Tibial nerve (tissue), 4 donors: ENCODE results near the gene PLXDC2. TPM values are rescaled to one million over a fixed set of nuclear protein-coding genes. Genes with fewer than 3 reads are reported as not detected.

Experiments used
- DNase-seq, 2 donors: peaks; one replicate each; pipeline ENCODE4 v3.0.0-alpha.2; 2019; ENCODE audit warnings: low spot score in 2 of 2
- H3K27ac ChIP-seq, 4 donors: fragments of 200-600 bp; sonication (generic) in 3 of 4; one replicate each; pipeline ENCODE4 v1.5.1; 2017 to 2019; ENCODE audit warnings: mild to moderate bottlenecking in 1 of 4
- H3K27me3 ChIP-seq, 2 donors: fragments of 200-600 bp; sonication (generic) in 1 of 2; one replicate each; pipeline versions ENCODE4 v1.5.1 to v1.6.0; 2017 to 2019
- H3K36me3 ChIP-seq, 3 donors: fragments of 200-600 bp; sonication (generic); one replicate each; pipeline ENCODE4 v1.5.1; 2018 to 2019
- H3K4me1 ChIP-seq, 4 donors: fragments of 200-600 bp; sonication (generic) in 3 of 4; one replicate each; pipeline ENCODE4 v1.5.1; 2017 to 2019
- H3K4me3 ChIP-seq, 4 donors: fragments of 200-600 bp; sonication (generic) in 3 of 4; one replicate each; pipeline ENCODE4 v1.5.1; 2017 to 2019; ENCODE audit warnings: mild to moderate bottlenecking in 1 of 4, moderate library complexity in 1 of 4
- H3K9me3 ChIP-seq, 4 donors: fragments of 200-600 bp; sonication (generic) in 3 of 4; one replicate each; pipeline ENCODE4 v1.5.1; 2017 to 2019
- EP300 ChIP-seq, 2 donors: sonication (generic); formaldehyde crosslinking; IDR thresholded peaks; one replicate each; pipeline ENCODE4 v1.6.1; 2017; ENCODE audit warnings: antibody characterized with exemption in 2 of 2, mild to moderate bottlenecking in 1 of 2
- POLR2A ChIP-seq, 2 donors: fragments of 450-650 bp; IDR thresholded peaks; one replicate each; pipeline ENCODE4 v1.6.1; 2017; ENCODE audit warnings: antibody characterized with exemption in 2 of 2, mild to moderate bottlenecking in 2 of 2, moderate library complexity in 2 of 2
- WGBS, 2 donors: methylation state at CpG; one replicate each; pipeline ENCODE4 v1.1.5; 2018; 5-methylcytosine and 5-hydroxymethylcytosine counted together
- total RNA-seq, 4 donors: library from RNA; depleted of rRNA; stranded (reverse); fragments of >200 nt; gene quantifications; one replicate each; pipeline ENCODE4 v1.1.0, GENCODE V29; 2016
- TF ChIP-seq, protein P1 (sequence below), 5 experiments: fragments of 200-600 bp in 3 of 5; fragments of 450-650 bp in 2 of 5; sonication (generic) in 3 of 5; IDR thresholded peaks; one replicate each; pipeline ENCODE4 v1.5.1; 2016 to 2019; ENCODE audit warnings: antibody characterized with exemption in 5 of 5, mild to moderate bottlenecking in 3 of 5, moderate library complexity in 2 of 5

The PLXDC2 gene
- total RNA-seq, 4 donors from 2014 or later: 55.2 to 79.2 (median 74.5) TPM

GRCh38 chr10:19800161-19800560 lies 16.1 kb upstream of the PLXDC2 start:
- peaks cover 0 to 5% (median 0%) of the 10 kb centered on the region in 3 donors for H3K36me3 ChIP-seq
- TF ChIP-seq EP300 (IDR thresholded peaks at IDR 0.05) (no peak), POLR2A (IDR thresholded peaks at IDR 0.05) (no peak)
- TF ChIP-seq, protein P1, sequence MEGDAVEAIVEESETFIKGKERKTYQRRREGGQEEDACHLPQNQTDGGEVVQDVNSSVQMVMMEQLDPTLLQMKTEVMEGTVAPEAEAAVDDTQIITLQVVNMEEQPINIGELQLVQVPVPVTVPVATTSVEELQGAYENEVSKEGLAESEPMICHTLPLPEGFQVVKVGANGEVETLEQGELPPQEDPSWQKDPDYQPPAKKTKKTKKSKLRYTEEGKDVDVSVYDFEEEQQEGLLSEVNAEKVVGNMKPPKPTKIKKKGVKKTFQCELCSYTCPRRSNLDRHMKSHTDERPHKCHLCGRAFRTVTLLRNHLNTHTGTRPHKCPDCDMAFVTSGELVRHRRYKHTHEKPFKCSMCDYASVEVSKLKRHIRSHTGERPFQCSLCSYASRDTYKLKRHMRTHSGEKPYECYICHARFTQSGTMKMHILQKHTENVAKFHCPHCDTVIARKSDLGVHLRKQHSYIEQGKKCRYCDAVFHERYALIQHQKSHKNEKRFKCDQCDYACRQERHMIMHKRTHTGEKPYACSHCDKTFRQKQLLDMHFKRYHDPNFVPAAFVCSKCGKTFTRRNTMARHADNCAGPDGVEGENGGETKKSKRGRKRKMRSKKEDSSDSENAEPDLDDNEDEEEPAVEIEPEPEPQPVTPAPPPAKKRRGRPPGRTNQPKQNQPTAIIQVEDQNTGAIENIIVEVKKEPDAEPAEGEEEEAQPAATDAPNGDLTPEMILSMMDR (IDR thresholded peaks at IDR 0.05): no peak
- no peak for DNase-seq
- 81 to 85% methylated on average over 3 of the region's 3 CpGs for WGBS, 2 donors
- H3K27me3 ChIP-seq: no peaks in the 10 kb centered on the region
- no peak overlapping the region for H3K27ac ChIP-seq
- peaks cover 0 to 7% (median 0%) of the 10 kb centered on the region in 4 donors for H3K9me3 ChIP-seq
- no peak overlapping the region for H3K4me3 ChIP-seq
- no peaks in the 10 kb centered on the region for H3K4me1 ChIP-seq

DNA sequence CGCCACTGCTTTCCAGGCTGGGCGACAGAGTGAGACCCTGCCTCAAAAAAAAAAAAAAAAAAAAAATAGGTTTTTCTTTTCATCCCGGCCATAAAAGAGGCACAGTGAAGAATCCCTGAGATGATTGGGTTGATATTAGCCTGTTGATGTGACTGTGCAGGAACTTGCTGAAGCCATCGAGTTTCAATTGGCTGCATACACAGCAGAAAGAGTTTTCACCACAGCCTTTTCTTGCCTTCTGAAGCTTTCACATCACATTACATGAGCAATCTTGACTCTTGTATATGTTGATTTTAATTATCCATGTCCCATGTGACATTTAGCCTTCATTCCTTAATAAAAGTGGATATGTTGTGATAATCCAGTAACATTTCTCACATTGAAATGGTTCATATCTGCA lies 14.9 kb upstream of the PLXDC2 start:
- TF ChIP-seq POLR2A (IDR thresholded peaks at IDR 0.05): no peak
- no peak for TF ChIP-seq EP300 (IDR thresholded peaks at IDR 0.05)
- TF ChIP-seq, protein P1 (IDR thresholded peaks at IDR 0.05): no peak
- Histone ChIP-seq H3K9me3 (peaks cover 0 to 7% (median 0%) of the 10 kb centered on the region in 4 donors), H3K36me3 (peaks cover 0 to 5% (median 0%) of the 10 kb centered on the region in 3 donors), H3K4me1 (no peaks in the 10 kb centered on the region), H3K27ac (no peak overlapping the region), H3K27me3 (no peaks in the 10 kb centered on the region), H3K4me3 (no peak overlapping the region)
- WGBS, 2 donors: 81 to 94% methylated on average over 4 of the region's 4 CpGs
- no peak for DNase-seq

- Histone ChIP-seq H3K27me3 (no peaks in the 10 kb centered on the region), H3K9me3 (peaks cover 0 to 7% (median 0%) of the 10 kb centered on the region in 4 donors), H3K4me3 (no peak overlapping the region), H3K4me1 (no peaks in the 10 kb centered on the region), H3K27ac (no peak overlapping the region), H3K36me3 (peaks cover 0 to 5% (median 0%) of the 10 kb centered on the region in 3 donors)
- WGBS, 2 donors: 94 to 98% methylated on average over 2 of the region's 2 CpGs
- DNase-seq: no peak
- TF ChIP-seq EP300 (IDR thresholded peaks at IDR 0.05) (no peak), POLR2A (IDR thresholded peaks at IDR 0.05) (no peak)
- TF ChIP-seq, protein P1 (IDR thresholded peaks at IDR 0.05): no peak
Observed at GRCh38 chr10:19803676-19804075, 12.6 kb upstream of the PLXDC2 start.

GRCh38 chr10:19809481-19809880 lies 6.8 kb upstream of the PLXDC2 start:
- Histone ChIP-seq H3K4me1 (peaks cover 0 to 19% (median 0%) of the 10 kb centered on the region in 4 donors), H3K27me3 (no peaks in the 10 kb centered on the region), H3K9me3 (peaks cover 0 to 5% (median 0%) of the 10 kb centered on the region in 4 donors), H3K27ac (no peak overlapping the region), H3K4me3 (no peak overlapping the region), H3K36me3 (peaks cover 0 to 4% (median 0%) of the 10 kb centered on the region in 3 donors)
- no peak for TF ChIP-seq POLR2A (IDR thresholded peaks at IDR 0.05)
- no peak for TF ChIP-seq EP300 (IDR thresholded peaks at IDR 0.05)
- TF ChIP-seq, protein P1 (IDR thresholded peaks at IDR 0.05): no peak
- 88 to 89% methylated on average over 3 of the region's 3 CpGs for WGBS, 2 donors
- DNase-seq: no peak

DNA sequence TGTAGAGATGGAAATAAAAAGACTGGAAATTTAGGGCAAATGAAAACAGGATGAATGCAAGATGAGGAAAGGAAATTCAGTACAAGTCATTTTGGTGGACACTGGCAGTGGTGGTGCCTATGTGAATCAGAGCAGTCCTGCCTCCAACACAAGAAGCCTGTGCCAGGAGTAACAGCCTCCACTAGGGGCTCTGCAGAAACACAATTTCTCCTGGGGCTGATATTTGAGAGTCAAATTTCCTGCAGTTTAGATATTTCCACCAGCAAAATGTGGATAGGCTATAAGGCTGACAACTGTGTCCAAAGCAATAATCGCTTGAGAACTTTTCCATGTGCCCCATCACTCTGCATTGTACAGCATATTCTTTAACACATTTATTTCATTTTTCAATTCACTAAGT lies 4.7 kb upstream of the PLXDC2 start:
- WGBS, 2 donors: 37 to 52% methylated on average over 1 of the region's 1 CpG
- Histone ChIP-seq H3K9me3 (no peaks in the 10 kb centered on the region), H3K27me3 (no peaks in the 10 kb centered on the region), H3K36me3 (no peaks in the 10 kb centered on the region), H3K4me3 (no peak overlapping the region), H3K4me1 (peaks cover 0 to 28% (median 0%) of the 10 kb centered on the region in 4 donors), H3K27ac (no peak overlapping the region)
- DNase-seq: no peak
- no peak for TF ChIP-seq POLR2A (IDR thresholded peaks at IDR 0.05)
- TF ChIP-seq, protein P1 (IDR thresholded peaks at IDR 0.05): peak in 4 of 5 experiments; percentile 26 to 65 (median 48)
